IMR-90 (cell line): Measurements from ENCODE around the gene EIF1B. TPM values are rescaled to one million over a fixed set of nuclear protein-coding genes. Genes with fewer than 3 reads are reported as not detected.

ENCODE experiments used
- ATAC-seq: fragments of 200-7000 bp; cut with Tn5 transposase; 2 replicates; pipeline ENCODE4 v1.9.1; 2020; ENCODE audit warnings: low read depth, mild to moderate bottlenecking, moderate library complexity
- BruUV-seq: library from RNA; stranded (reverse); fragments of 400-500 nt; replicated peaks from 2 replicates; lab custom pipeline; 2021; lab: Mats Ljungman, UMichigan
- CTCF ChIA-PET: fragments of 300-600 bp; formaldehyde crosslinking; extraction: SDS; loops from one replicate; lab custom pipeline; 2021; ENCODE audit warnings: antibody characterized with exemption; lab: Yijun Ruan, JAX
- POLR2A ChIA-PET: fragments of 300-600 bp; sonication (Branson Sonifier 250); formaldehyde crosslinking; loops from one replicate; lab custom pipeline; 2022; ENCODE audit warnings: antibody characterized with exemption; ENCODE audit not compliant: unreplicated experiment; lab: Charles Lee
- DNase-seq: peaks from one replicate; pipeline ENCODE4 v3.0.0; 2013
- H2AFZ ChIP-seq: replicated peaks from 2 replicates; pipeline ENCODE3; 2013; ENCODE audit warnings: low read length, mild to moderate bottlenecking; ENCODE audit not compliant: poor library complexity
- H2AK5ac ChIP-seq: 2 replicates; pipeline ENCODE4 v1.6.1; 2013; ENCODE audit warnings: low read depth, low read length, inconsistent platforms
- H2AK9ac ChIP-seq: replicated peaks from 2 replicates; pipeline ENCODE3; 2013; ENCODE audit warnings: mild to moderate bottlenecking, low read depth, low read length, moderate library complexity; ENCODE audit not compliant: poor library complexity
- H2BK120ac ChIP-seq: 2 replicates; pipeline ENCODE4 v1.6.1; 2013; ENCODE audit warnings: low read depth, low read length, inconsistent platforms
- H2BK15ac ChIP-seq: 3 replicates; pipeline ENCODE4 v1.6.1; 2013; ENCODE audit warnings: low read depth, low read length, inconsistent platforms
- H2BK20ac ChIP-seq: 2 replicates; pipeline ENCODE4 v1.6.1; 2013; ENCODE audit warnings: low read depth, mild to moderate bottlenecking, inconsistent platforms, low read length, moderate library complexity
- H2BK5ac ChIP-seq: 2 replicates; pipeline ENCODE4 v1.6.1; 2013; ENCODE audit warnings: mild to moderate bottlenecking, low read depth, low read length, inconsistent platforms; ENCODE audit not compliant: poor library complexity, severe bottlenecking
- H3K14ac ChIP-seq: replicated peaks from 2 replicates; pipeline ENCODE4 v1.6.1; 2013; ENCODE audit warnings: low read depth, low read length, inconsistent platforms
- H3K18ac ChIP-seq: 2 replicates; pipeline ENCODE4 v1.6.1; 2013; ENCODE audit warnings: low read depth, low read length, control low read depth
- H3K23ac ChIP-seq: 2 replicates; pipeline ENCODE4 v1.6.1; 2013; ENCODE audit warnings: low read depth, low read length, inconsistent platforms
- H3K27ac ChIP-seq: 2 replicates; pipeline ENCODE4 v1.5.1; 2013; ENCODE audit warnings: mild to moderate bottlenecking, control low read depth, low read length; ENCODE audit not compliant: insufficient read depth
- H3K27me3 ChIP-seq: 2 replicates; pipeline ENCODE4 v1.6.1; 2013; ENCODE audit warnings: low read length; ENCODE audit not compliant: control insufficient read depth, insufficient read depth
- H3K36me3 ChIP-seq: 2 replicates; pipeline ENCODE4 v1.6.1; 2013; ENCODE audit warnings: low read length, mixed read lengths; ENCODE audit not compliant: control insufficient read depth, insufficient read depth
- H3K4ac ChIP-seq: 2 replicates; pipeline ENCODE4 v1.6.1; 2013; ENCODE audit warnings: low read depth, low read length, inconsistent platforms
- H3K4me1 ChIP-seq: 2 replicates; pipeline ENCODE4 v1.6.1; 2013; ENCODE audit warnings: low read length, mixed read lengths; ENCODE audit not compliant: control insufficient read depth, insufficient read depth
- H3K4me2 ChIP-seq: 2 replicates; pipeline ENCODE4 v1.6.1; 2013; ENCODE audit warnings: low read depth, mild to moderate bottlenecking, control low read depth, low read length, moderate library complexity
- H3K4me3 ChIP-seq: 2 replicates; pipeline ENCODE4 v1.5.1; 2013; ENCODE audit warnings: low read depth, mild to moderate bottlenecking, control low read depth, low read length, moderate library complexity; ENCODE audit not compliant: insufficient read depth
- H3K56ac ChIP-seq: 2 replicates; pipeline ENCODE4 v1.6.1; 2013; ENCODE audit warnings: low read length, inconsistent platforms; ENCODE audit not compliant: insufficient read depth; ENCODE audit errors: extremely low read depth
- H3K79me1 ChIP-seq, 2 experiments: 2 replicates each; pipeline ENCODE4 v1.6.1; 2013; ENCODE audit warnings: low read length in 2 of 2, inconsistent platforms in 1 of 2, low read depth in 1 of 2
- H3K9ac ChIP-seq: 2 replicates; pipeline ENCODE4 v1.6.1; 2013; ENCODE audit warnings: low read depth, low read length, control low read depth
- H3K9me1 ChIP-seq: 2 replicates; pipeline ENCODE4 v1.6.1; 2013; ENCODE audit warnings: low read length, inconsistent platforms; ENCODE audit not compliant: insufficient read depth
- H3K9me3 ChIP-seq: 2 replicates; pipeline ENCODE4 v1.6.1; 2013; ENCODE audit warnings: low read length; ENCODE audit not compliant: control insufficient read depth, insufficient read depth
- H4K20me1 ChIP-seq: 2 replicates; pipeline ENCODE4 v1.6.1; 2013; ENCODE audit warnings: low read length, inconsistent platforms; ENCODE audit not compliant: insufficient read depth
- H4K5ac ChIP-seq: 2 replicates; pipeline ENCODE4 v1.6.1; 2013; ENCODE audit warnings: mild to moderate bottlenecking, low read depth, low read length, control low read depth
- H4K8ac ChIP-seq, 2 experiments: 2 replicates each; pipeline ENCODE4 v1.6.1; 2013; ENCODE audit warnings: low read depth in 2 of 2, low read length in 2 of 2, control low read depth in 1 of 2, inconsistent platforms in 1 of 2
- H4K91ac ChIP-seq: 2 replicates; pipeline ENCODE4 v1.6.1; 2013; ENCODE audit warnings: low read depth, low read length, inconsistent platforms; ENCODE audit not compliant: insufficient read depth
- BHLHE40 ChIP-seq: fragments of 150-350 bp; IDR thresholded peaks from 2 replicates; pipeline ENCODE4 v1.6.1; 2016; ENCODE audit warnings: mild to moderate bottlenecking, low read depth, low read length
- CHD1 ChIP-seq: IDR thresholded peaks from 2 replicates; pipeline ENCODE4 v1.6.1; 2012; ENCODE audit warnings: low read depth, low read length, improper control_type of control experiment
- FOS ChIP-seq: fragments of 150-350 bp; IDR thresholded peaks from 2 replicates; pipeline ENCODE4 v1.6.1; 2016; ENCODE audit warnings: low read depth, low read length
- MAFK ChIP-seq: IDR thresholded peaks from 2 replicates; pipeline ENCODE4 v1.6.1; 2012; ENCODE audit warnings: low read depth, low read length, improper control_type of control experiment
- MAZ ChIP-seq: IDR thresholded peaks from 2 replicates; pipeline ENCODE4 v1.6.1; 2012; ENCODE audit warnings: low read depth, mild to moderate bottlenecking, low read length, improper control_type of control experiment, moderate library complexity, borderline replicate concordance
- MXI1 ChIP-seq: IDR thresholded peaks from 2 replicates; pipeline ENCODE4 v1.6.1; 2012; ENCODE audit warnings: low read depth, mild to moderate bottlenecking, low read length, moderate library complexity, borderline replicate concordance
- NFE2L2 ChIP-seq: fragments of 150-350 bp; IDR thresholded peaks from 2 replicates; pipeline ENCODE4 v1.6.1; 2016; ENCODE audit warnings: low read depth, mild to moderate bottlenecking, low read length
- POLR2A ChIP-seq: IDR thresholded peaks from 2 replicates; pipeline ENCODE4 v1.6.1; 2012; ENCODE audit warnings: mild to moderate bottlenecking, low read depth, low read length
- RCOR1 ChIP-seq: IDR thresholded peaks from 2 replicates; pipeline ENCODE4 v1.6.1; 2012; ENCODE audit warnings: mild to moderate bottlenecking, low read length, improper control_type of control experiment; ENCODE audit not compliant: insufficient replicate concordance
- RFX5 ChIP-seq: IDR thresholded peaks from 2 replicates; pipeline ENCODE4 v1.8.0; 2012; ENCODE audit warnings: low read depth, mild to moderate bottlenecking, low read length, moderate library complexity
- SMC3 ChIP-seq: fragments of 150-350 bp; IDR thresholded peaks from 2 replicates; pipeline ENCODE4 v1.6.1; 2016; ENCODE audit warnings: low read depth, mild to moderate bottlenecking, antibody characterized with exemption, low read length, moderate library complexity
- dilution Hi-C: fragments of 300-500 bp; cut with HindIII; formaldehyde crosslinking; loops from one replicate; pipeline ENCODE4 v1.14.3; 2018; ENCODE audit warnings: low sequenced_read_pairs; ENCODE audit not compliant: unreplicated experiment
- in situ Hi-C: fragments of 300-500 bp; cut with MboI; formaldehyde crosslinking; loops from 3 replicates; pipeline ENCODE4 v1.14.3; 2019; ENCODE audit warnings: low sequenced_read_pairs, inconsistent platforms, mixed read lengths
- intact Hi-C: fragments of 100-400 bp; cut with micrococcal nuclease; formaldehyde crosslinking; loops from 2 replicates; pipeline ENCODE4 v1.10.0; 2022
- polyA plus RNA-seq, 3 experiments: library from polyadenylated mRNA; depleted of rRNA; stranded (reverse); fragments of >200 nt; gene quantifications; 2 replicates each; pipeline ENCODE4 v1.2.3, GENCODE V29; 2012; ENCODE audit warnings: low replicate concordance in 1 of 3
- total RNA-seq: library from RNA; depleted of rRNA; stranded (reverse); fragments of >200 nt; gene quantifications from 2 replicates; pipeline ENCODE4 v1.2.3, GENCODE V29; 2012
- TF ChIP-seq, protein P1 (sequence below): fragments of 150-350 bp; IDR thresholded peaks from 2 replicates; pipeline ENCODE4 v1.6.1; 2016; ENCODE audit warnings: low read depth, mild to moderate bottlenecking, low read length, moderate library complexity, borderline replicate concordance
- TF ChIP-seq, protein P2 (sequence below): fragments of 150-350 bp; IDR thresholded peaks from 2 replicates; pipeline ENCODE4 v1.6.1; 2017; ENCODE audit warnings: mild to moderate bottlenecking, antibody characterized with exemption, low read length, low read depth

EIF1B gene
- total and polyA plus RNA-seq, 2 of the 4 experiments (the other 2 are of a cell fraction): 11.3 to 25.9 TPM

DNA sequence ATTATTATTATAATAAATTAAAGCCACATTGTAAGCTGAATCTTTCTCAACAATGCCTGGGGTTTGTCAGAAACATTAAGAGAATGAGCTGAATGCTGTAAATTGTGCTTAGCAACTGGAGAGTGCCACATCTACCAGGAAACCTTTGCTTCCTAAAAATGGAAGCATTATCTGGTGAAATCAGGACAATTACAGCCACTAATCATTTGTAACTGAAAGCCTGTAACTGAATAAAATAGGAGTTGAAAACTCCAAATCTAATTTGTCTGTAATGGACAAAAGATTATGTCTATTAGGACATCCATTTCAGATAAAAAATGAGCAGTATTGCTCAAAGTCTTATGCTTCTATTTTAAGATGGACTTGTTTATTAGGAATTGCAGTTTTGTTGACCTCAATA is 32.2 kb downstream of the EIF1B start:
- BruUV-seq: no TSS peak
- no peak overlapping the region for H2BK5ac ChIP-seq
- intact Hi-C loops: no loop called here
- H3K36me3 ChIP-seq: no peaks in the 10 kb centered on the region
- H2BK20ac ChIP-seq: no peak overlapping the region
- H3K27me3 ChIP-seq: no peaks in the 10 kb centered on the region
- ChIA-PET CTCF (no interaction called here), POLR2A (no interaction called here)
- no peak overlapping the region for H4K5ac ChIP-seq
- no peak overlapping the region for H2BK120ac ChIP-seq
- no peak overlapping the region for H2BK15ac ChIP-seq
- no peak overlapping the region for H2AK5ac ChIP-seq
- H3K4ac ChIP-seq: no peak overlapping the region
- no peak overlapping the region for H4K8ac ChIP-seq
- no peaks in the 10 kb centered on the region for H4K20me1 ChIP-seq
- H3K9me3 ChIP-seq: no peaks in the 10 kb centered on the region
- no peak overlapping the region for H3K14ac ChIP-seq
- no peak overlapping the region for H2AFZ ChIP-seq
- no peak overlapping the region for H3K18ac ChIP-seq
- TF ChIP-seq CHD1: no peak
- TF ChIP-seq, protein P1, sequence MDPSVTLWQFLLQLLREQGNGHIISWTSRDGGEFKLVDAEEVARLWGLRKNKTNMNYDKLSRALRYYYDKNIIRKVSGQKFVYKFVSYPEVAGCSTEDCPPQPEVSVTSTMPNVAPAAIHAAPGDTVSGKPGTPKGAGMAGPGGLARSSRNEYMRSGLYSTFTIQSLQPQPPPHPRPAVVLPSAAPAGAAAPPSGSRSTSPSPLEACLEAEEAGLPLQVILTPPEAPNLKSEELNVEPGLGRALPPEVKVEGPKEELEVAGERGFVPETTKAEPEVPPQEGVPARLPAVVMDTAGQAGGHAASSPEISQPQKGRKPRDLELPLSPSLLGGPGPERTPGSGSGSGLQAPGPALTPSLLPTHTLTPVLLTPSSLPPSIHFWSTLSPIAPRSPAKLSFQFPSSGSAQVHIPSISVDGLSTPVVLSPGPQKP: no peak
- no peak for TF ChIP-seq SMC3
- TF ChIP-seq, protein P2, sequence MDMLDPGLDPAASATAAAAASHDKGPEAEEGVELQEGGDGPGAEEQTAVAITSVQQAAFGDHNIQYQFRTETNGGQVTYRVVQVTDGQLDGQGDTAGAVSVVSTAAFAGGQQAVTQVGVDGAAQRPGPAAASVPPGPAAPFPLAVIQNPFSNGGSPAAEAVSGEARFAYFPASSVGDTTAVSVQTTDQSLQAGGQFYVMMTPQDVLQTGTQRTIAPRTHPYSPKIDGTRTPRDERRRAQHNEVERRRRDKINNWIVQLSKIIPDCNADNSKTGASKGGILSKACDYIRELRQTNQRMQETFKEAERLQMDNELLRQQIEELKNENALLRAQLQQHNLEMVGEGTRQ: no peak
- no peak for TF ChIP-seq MAFK
- TF ChIP-seq FOS: no peak
- TF ChIP-seq RFX5: no peak
- TF ChIP-seq MXI1: no peak
- no peak for TF ChIP-seq BHLHE40
- no peak for TF ChIP-seq RCOR1
- TF ChIP-seq NFE2L2: no peak
- TF ChIP-seq POLR2A: no peak
- no peak for TF ChIP-seq MAZ
- DNase-seq: no peak
- H3K4me1 ChIP-seq: no peaks in the 10 kb centered on the region
- no peak overlapping the region for H3K23ac ChIP-seq
- no peak overlapping the region for H3K4me3 ChIP-seq
- H3K27ac ChIP-seq: no peak overlapping the region
- no peak overlapping the region for H2AK9ac ChIP-seq
- dilution Hi-C loops: no loop called here
- H3K79me1 ChIP-seq: no peaks in the 10 kb centered on the region
- in situ Hi-C loops: loop anchor here (25.0 kb wide), 2 partner anchors 246 to 846 kb away; partner anchors contain the start of gene CTNNB1
- no peak overlapping the region for H3K9ac ChIP-seq
- no peak overlapping the region for H3K56ac ChIP-seq
- no peak overlapping the region for H4K91ac ChIP-seq
- ATAC-seq: no peak
- H3K4me2 ChIP-seq: no peak overlapping the region
- H3K9me1 ChIP-seq: no peaks in the 10 kb centered on the region
